HG02981 (cell line): ENCODE measurements around the gene MARK2.

Experiments
- ATAC-seq: cut with Tn5 transposase; IDR thresholded peaks from one replicate; pipeline ENCODE4 v1.9.1; 2021; ENCODE audit warnings: mild to moderate bottlenecking, moderate library complexity; ENCODE audit not compliant: unreplicated experiment

MARK2 gene

DNA sequence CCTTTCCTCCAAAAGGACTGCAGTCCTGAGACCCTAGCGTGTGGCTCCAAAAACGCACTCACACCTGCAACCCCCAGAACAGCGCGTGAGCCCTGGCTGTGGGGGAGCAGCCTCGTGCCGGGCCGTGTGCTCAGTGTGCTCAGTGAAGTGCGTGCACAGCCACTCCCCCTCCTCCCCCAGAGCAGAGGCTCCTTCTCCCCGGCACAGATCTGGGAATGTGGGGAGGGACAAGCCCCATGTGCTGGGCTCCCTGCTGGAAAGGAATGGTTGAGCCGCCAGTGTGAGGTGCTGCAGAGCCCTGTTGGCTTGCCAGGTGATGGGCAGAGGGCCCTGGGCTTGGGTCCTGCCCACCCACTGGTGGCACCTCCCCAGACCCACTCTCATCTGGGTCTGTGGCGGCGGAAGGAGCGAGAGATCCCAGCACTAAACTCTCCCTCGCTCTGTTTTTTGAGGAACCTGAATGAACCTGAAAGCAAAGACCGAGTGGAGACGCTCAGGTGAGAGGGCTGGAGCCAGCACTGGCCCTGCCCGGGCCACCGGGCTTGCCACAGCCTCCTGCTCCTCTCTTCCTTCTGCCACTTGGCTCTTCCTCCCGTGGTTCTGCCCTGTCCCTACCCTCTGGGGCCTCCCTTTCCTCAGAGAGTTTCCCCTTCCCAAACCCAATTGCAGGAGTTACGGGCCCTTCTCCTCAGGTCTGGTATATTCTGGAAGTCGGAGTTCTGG lies 69.1 kb downstream of the MARK2 start:
- ATAC-seq = no peak

DNA sequence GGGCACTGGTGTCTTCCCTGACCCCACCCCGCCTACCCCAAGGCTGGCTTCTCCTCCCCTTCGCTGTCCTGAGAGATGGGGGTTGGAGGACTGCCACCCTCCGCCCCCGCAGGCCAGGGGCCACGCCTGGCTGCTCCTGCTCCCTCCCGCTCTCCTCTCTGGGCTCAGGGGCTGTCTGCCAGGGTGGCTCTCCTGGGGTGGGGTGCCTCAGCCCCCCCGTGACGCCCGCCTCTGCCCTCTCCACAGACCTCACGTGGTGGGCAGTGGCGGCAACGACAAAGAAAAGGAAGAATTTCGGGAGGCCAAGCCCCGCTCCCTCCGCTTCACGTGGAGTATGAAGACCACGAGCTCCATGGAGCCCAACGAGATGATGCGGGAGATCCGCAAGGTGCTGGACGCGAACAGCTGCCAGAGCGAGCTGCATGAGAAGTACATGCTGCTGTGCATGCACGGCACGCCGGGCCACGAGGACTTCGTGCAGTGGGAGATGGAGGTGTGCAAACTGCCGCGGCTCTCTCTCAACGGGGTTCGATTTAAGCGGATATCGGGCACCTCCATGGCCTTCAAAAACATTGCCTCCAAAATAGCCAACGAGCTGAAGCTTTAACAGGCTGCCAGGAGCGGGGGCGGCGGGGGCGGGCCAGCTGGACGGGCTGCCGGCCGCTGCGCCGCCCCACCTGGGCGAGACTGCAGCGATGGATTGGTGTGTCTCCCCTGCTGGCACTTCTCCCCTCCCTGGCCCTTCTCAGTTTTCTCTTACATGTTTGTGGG lies 69.9 kb downstream of the MARK2 start:
- ATAC-seq = no peak

DNA sequence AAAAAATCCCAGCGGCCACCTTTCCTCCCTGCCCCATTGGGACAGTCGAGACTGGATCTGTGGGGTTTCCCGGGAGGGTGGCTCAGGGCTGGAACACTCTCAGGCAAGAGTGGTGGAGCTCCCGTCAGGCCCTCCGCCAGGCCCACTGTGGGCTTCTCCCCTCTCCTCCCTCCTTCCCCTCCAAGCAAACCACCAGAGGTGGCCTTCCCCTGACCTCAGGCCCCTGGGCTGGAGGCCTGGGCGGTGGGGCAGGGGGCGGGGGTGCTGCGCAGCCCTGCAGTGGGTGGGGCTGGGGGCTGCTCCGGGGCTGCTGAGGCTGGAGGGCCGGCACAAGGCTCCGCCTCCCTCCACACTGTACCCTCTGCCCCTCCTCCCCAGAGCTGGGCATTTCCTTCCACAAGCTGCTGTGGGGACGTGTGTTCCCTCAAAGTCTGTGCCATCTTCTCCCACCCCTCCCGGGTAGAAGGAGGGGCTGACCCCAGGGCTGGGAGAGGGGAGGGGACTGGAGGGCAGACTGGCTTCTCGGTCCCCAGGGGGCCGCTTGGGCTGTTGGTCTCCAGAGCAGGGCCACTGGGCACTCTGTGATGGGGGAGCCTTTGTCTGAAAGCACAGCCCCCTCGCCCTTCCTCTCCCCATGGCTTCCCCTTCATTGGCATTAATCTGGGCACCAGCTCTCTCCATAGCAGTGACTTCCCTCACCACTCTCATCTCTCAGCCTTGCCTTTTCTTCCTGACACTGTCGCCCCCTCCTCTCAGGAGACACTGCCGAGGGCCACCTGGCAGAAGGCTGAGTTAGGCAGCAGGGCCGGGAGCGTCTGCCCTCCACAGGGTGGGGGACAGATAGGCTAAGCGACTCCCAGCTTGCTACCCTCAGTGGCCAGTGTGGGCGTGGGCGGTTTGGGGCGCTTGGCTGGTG lies 70.9 kb downstream of the MARK2 start:
- ATAC-seq = no peak

DNA sequence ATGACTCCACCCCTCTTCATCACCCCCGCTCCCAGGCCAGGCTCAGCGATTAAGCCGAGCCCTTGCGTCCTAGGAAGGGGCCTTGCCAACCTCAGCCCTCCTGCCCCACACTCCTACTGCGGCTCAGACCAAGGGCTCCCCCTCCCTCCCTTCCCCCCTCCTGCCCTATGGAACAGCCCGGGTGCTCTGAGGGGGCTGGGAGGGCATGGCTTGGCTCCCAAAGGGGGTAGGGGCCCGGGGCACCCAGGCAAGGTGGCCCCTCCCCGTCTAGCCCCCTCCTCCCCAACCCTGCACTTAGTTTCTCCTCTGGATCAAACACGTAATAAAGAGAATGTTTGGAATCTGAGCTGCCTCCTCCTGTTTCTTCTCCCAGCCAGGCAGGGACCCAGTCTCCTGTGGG lies 71.8 kb downstream of the MARK2 start:
- no peak for ATAC-seq

DNA sequence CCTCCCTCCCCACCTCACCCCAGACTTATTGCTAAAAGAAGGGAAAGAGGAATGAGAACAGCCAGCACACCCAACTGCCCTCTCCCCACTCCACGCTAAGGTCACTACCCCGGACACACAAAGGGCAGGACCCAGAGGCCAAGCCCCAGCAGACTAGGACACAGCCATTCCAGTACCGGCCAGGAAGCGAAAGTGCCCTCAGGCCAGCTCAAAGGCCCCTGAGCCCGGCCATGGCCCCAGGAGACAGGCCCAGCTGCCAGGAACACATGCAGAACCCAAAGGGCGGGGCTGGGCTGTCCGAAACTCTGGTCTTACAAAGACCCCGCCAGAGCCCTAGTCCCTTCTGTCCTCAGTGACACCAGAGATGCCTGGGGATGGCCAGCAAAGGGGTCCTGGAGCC lies 72.5 kb downstream of the MARK2 start:
- no peak for ATAC-seq

DNA sequence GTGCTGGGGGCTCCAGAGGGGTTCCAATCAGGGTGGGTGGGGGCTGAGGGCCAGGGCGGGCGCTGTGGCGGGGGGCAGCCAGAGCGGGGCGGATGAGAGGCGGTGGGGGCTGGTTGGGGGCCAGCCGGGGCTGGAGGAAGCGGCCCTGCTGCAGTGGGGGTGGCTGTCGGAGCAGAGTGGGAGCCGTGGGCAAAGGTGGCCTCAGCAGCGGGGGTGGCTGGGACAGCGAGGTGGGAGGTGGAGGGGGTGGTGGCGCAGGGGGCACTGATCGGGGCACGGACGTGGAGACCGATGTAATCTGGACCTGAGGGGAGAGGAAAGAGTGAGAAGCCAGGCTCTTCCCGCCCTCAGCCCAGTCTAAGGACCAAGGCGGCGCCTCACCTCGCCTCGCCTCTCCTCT lies 73.0 kb downstream of the MARK2 start:
- no peak for ATAC-seq

DNA sequence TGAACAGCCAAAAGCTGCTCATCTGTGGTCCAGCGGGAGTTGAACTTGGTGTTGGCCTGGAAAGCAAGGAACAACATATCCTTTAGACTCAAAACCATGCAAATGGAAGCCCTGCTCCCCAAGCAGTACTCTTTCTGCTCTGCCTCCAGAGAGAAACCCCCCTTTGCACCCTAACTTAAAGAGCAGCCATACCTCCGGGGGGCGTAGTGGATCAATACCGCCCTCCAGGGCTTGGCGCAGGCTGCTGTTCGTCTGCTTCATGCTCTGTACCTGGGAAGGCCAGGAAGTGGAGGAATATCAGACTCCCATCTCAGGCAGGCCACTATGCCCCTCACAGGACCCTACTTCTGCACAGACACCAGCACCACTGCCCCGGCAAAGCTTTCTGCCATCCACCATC lies 73.8 kb downstream of the MARK2 start:
- no peak for ATAC-seq

DNA sequence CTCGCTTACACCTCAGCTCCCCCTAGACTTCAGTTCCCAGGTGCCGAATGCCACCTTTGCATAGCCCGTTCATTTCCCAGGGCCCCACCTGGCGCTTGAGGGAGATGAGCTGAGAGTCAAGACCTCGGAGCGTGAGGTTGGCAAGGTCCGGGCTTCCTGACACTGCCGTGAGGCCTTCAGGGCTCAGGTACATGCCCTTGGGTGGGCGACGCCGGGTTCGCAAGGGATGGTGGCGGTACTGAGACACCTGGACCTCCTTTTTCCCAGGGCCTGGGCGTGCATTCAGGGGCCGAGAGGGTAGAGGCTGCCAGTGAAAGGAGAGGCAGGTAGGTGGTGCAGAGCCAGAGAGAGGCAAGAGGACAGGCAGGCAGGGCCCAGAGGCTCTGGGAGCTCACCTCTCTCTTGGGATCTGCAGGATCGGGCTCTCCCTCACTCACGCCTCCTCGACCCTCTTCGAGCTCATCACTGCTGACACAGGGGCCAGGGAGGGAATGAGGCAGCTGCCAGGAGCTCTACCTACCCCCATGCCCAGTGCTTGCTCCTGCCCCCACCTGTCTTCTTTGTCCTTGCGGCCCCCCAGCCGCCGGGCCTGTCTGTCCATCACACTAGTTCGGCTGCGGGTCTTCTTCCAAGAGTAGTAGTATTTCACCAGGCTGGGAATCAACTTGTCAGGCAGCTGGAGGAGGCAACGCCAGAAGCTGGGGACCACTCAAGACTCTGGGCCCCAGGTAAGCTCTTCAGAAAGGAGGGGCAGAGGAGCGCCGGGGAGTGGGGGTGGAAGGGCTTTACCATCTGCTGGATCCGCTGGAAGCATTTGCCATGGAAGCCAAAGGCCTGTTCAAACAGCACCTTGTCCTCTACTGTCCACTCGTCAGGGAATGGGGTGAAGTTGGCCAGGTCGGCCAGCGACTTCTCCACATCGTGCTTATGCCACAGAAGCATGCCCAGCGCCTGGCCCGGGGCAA lies 75.2 kb downstream of the MARK2 start:
- ATAC-seq = no peak

DNA sequence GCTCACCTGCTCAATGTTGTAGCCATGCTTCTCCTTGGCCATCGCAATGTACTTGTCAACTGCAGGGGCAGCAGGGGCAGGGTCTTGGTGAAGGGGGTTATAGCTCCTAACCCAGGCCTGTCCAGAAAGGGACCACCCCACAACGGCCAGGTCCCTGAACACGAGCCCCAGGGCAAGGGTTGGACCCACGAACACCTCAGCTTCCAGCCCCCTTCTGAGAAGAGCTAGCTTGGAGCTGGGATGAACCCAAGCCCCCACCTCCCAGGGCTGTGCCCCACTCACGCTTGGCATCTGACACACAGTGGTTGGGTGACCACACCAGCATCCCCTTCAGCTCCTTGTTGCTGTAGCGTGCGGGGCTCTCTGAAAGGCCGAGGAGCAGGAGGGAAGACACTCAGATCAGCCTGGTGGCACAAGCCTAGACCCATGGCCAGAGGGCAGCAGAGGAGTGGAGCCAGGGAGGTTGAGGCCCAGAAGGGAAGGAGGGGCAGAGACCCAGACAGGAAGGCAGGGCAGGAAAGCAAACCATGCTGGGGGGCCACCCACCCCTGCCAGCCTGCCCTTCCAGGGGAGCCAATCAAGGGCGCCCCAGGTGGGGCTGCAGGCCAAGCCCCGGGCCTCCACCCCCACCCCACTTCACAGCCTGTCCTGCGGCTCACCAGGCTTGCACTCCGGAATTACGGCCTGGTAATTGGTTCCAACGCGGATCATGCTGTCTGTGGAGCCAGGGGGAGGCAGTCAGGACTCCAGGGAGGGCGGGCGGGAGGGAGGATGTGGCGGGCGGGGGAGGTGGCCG lies 76.2 kb downstream of the MARK2 start:
- ATAC-seq = no peak

DNA sequence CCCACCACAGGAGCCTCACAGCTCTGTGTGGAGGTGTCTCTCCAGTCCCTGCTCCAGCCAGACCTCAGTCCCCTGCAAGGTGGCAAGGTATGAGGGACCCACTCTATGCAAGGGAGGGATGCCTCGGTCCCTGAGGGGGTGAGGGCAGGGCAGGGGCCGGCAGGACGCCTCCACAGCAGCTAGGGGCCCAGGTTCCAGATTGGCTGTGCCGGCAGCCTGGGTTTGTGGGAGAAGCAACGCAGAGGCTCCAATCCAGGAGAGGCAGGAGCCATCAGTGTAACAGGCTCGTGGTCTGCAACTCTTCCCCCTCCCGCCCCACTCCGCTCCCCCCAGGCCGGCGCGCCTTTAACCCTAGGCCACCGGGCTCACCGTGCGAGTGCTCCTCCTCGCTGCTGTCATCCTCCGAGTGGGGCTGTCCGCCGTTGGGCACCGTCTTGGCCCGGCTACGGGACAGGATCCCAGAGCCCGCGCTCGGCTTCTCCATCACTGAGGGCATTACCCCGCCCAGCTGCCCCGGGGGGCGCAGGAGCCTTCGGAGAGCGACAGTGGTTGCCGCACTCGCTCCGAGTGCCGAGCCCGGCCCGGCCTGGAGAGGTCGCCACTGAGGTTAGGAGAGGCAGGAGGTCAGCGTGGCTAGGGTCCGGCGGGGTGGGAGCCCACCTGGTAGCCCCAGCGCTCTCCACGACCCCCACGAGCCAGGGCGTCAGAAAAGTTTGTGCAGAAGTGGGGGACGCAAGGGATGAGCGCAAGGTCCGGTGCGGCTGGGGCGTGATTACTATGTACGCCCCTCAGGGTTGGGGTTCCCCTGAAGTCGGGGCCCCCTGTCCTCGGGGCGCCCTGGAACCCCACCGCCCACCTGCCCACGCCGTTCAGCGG lies 77.3 kb downstream of the MARK2 start:
- no peak for ATAC-seq

DNA sequence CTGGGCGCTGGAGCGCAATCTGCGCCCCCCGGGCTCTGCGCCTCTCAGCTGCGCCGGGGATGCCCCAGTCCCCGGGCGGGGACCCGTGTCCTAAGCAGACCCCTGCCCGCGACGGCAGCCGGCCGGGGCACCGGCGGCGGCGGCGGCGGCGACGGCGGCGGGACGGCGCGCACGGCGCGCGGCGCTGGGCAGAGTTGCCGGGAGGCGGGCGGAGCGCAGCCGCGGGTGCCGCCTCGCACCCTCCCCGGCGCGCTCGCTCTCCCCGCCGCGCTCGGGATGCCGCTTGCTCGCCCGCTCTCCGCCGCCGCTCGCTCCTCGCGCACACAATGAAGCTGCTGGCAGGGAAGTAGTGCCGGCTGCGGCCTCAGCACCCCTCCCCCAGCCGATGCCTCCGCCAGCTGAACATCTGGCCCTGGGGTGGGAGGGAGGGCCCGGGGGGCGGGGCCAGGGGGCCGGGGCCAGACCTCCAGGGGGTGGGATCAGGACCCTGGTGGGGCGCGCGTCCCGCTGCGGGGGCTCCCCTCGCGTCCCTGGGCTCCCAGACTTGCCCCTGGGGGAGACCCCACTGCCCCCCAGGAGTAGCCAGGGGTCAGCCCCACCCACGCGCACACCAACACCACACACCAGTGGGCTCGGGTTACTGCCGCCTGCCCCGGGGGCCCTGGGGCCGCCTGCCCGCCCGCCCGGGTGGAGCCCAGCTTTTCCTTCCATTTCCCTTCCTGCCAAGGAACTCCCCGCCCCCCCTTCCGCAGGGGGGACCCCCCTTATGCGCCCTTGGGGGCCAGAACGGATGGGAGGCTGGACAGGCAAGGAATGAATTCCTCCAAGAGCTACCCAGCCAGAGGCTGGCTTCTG lies 78.2 kb downstream of the MARK2 start, which contains the start of gene RCOR2:
RCOR2 (minus strand) TSS at position 328 of the 855 bp plus-strand sequence. CDS start 708 bp downstream, outside the sequence.
- ATAC-seq = no peak

DNA sequence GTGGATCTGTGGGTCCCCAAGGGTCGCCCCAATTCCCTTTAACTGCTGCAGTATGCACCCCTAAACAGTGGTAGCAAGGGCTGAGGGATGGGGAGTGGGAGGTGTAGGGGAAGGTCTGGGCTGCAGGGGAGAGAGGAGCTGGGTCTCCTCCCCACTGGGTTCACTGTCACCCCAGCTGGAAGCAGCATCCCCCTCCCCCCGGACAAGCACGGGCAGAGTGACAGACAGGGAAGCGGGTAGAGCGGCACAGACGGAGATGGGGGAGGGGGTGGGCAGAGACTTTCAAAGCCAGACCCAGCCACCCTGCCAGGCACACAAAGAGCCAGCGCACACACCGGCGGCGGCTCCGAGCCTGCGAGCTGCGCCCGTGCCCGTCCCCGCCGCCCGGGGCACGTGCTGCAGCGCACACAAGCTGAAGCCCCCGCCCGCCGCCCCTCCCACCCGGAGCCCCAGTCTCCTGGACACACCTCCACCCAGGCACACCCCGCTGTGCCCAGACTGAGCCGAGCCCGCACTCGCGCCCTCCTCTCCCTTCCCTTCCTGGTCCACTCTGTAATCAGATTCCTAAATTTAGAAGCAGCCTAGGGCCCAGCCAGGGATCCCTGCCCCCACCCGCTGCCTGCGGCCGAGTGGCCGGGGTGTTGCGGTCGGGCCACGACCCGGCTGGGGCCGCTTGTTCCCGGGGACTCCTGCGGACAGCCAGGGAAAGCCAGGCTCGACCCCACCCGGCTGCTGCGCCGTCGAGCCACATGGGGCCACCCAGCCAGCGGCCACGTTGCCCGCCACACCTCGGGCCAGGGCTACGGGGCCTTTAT lies 79.0 kb downstream of the MARK2 start:
- no peak for ATAC-seq

DNA sequence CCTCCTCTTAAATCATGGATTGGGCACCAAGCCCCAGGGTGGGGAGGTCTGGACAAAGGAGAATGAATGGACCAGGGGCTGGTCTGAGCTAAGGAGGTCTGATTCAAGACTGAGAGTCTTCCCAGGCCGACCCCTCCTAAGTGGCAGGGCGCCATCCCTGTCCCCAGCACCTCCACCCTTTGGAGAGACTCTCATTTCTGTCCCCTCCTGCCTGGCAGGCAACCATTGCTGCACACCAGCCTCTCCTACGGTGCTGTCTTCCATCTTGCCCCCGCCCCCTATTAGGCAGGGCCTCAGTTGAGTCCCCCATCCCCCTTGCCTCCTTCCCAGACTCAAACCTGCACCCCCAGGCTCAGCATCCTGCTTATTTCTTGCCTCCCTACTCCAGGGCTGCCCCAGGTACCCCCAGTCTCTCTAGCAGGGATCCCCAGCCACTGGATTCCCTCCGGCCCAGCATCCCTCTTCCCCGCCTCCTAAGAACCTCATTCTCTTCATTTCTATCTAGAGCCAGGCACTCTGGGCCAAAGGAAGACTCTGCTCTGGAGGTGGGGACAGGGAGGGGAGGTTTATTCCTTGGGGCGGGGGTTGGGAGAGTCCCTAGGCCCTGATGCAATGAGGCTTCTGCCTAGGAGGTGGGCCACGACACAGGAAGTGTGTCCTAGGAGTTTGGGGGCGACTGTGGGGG lies 79.7 kb downstream of the MARK2 start:
- ATAC-seq = no peak

DNA sequence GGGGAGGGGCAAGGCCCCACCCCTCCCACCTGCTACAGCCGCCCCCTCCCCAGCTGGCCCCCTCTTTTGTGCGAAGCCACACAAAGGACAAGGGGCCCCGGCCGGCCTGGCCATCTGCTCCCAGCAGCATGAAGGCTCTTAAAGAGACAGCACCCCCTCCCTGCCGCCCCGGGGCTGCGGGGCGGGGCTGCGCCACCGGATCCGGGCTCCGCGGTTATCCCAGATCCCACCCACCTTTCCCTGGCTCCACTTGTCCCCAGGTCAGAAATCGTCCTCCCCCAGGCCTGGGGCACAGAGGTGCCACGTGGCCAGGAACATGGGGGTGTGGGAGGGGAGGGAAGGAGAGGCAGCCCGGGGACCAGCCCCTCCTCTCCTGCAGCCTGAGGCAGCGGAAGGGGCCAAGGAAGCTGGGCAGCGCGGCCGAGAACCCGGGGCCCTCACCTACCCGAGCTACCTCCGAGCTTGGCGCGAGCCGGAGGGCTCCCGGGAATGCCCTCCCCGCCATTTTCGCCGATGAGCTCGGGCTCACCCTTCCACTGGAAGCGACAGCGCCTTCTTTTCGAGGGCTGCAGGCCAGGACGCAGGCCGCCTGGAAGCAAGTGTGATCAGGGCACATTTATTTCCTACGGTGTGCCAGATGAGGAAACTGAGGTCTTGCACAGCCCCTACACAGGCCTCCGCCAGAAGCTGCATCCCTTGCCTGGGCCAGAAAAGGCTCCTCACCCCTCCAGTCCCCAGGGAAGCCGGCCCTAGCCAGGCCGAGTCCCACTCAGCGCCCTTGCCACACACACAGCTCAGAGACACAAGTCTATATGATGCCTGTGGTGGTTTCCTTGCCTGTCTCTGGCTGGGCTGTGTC lies 80.6 kb downstream of the MARK2 start:
- no peak for ATAC-seq
